GM21423 (cell line): ENCODE results near the gene RRN3.
"Not testable (repeated sequence)": the region's sequence is repeated elsewhere in the genome, so short reads cannot be mapped to it uniquely, and the experiment has no call there.

Experiments
- ATAC-seq: cut with Tn5 transposase; IDR thresholded peaks from one replicate; pipeline ENCODE4 v1.9.1; 2021; ENCODE audit warnings: mild to moderate bottlenecking, moderate library complexity; ENCODE audit not compliant: unreplicated experiment

RRN3 gene

GRCh38 chr16:15099366-15099909 lies 5.4 kb upstream of the RRN3 start:
- ATAC-seq: not testable (repeated sequence)

GRCh38 chr16:15096583-15096972 lies 2.5 kb upstream of the RRN3 start:
- ATAC-seq: not testable (repeated sequence)

- not testable (repeated sequence) for ATAC-seq
Measured at GRCh38 chr16:15093571-15093954, 509 bp downstream of the RRN3 start.

- not testable (repeated sequence) for ATAC-seq
Measured at GRCh38 chr16:15090663-15091269, 3.3 kb downstream of the RRN3 start.

GRCh38 chr16:15082788-15083187 lies 11.3 kb downstream of the RRN3 start:
- not testable (repeated sequence) for ATAC-seq

GRCh38 chr16:15080883-15081282 lies 13.2 kb downstream of the RRN3 start:
- ATAC-seq: not testable (repeated sequence)

GRCh38 chr16:15076161-15076560 lies 17.9 kb downstream of the RRN3 start:
- ATAC-seq: not testable (repeated sequence)

GRCh38 chr16:15073101-15073500 lies 21.0 kb downstream of the RRN3 start:
- no peak for ATAC-seq

- ATAC-seq: not testable (repeated sequence)
Measured at GRCh38 chr16:15071916-15072769, 21.9 kb downstream of the RRN3 start.

- not testable (repeated sequence) for ATAC-seq
Measured at GRCh38 chr16:15071013-15071412, 23.1 kb downstream of the RRN3 start.

GRCh38 chr16:15066690-15067089 lies 27.4 kb downstream of the RRN3 start:
- not testable (repeated sequence) for ATAC-seq

GRCh38 chr16:15065961-15066360 lies 28.1 kb downstream of the RRN3 start:
- ATAC-seq: not testable (repeated sequence)

GRCh38 chr16:15062085-15062810 lies 31.8 kb downstream of the RRN3 start:
- ATAC-seq: not testable (repeated sequence)

- no peak for ATAC-seq
Measured at GRCh38 chr16:15059324-15059723, 34.7 kb downstream of the RRN3 start.

- ATAC-seq: no peak
Measured at GRCh38 chr16:15057681-15058417, 36.2 kb downstream of the RRN3 start.

- peak; percentile 59 for ATAC-seq
Measured at GRCh38 chr16:15055141-15056053, 38.7 kb downstream of the RRN3 start.

GRCh38 chr16:15054357-15055140 lies 39.5 kb downstream of the RRN3 start:
- no peak for ATAC-seq

- ATAC-seq: no peak
Measured at GRCh38 chr16:15053904-15054303, 40.2 kb downstream of the RRN3 start.
